Fibroblast of the aortic adventitia (primary cell): ENCODE measurements around the gene KRTAP10-2. TPM values are rescaled to one million over a fixed set of nuclear protein-coding genes. Genes with fewer than 3 reads are reported as not detected.
"Not testable (repeated sequence)": the region's sequence is repeated elsewhere in the genome, so short reads cannot be mapped to it uniquely, and the experiment has no call there.

Experiments used
- DNase-seq: peaks from one replicate; pipeline ENCODE4 v3.0.0-alpha.2; 2010; ENCODE audit warnings: low read depth
- H3K4me3 ChIP-seq: 2 replicates; pipeline ENCODE4 v1.5.1; 2011; ENCODE audit warnings: low read depth, mild to moderate bottlenecking, control low read depth, low read length, moderate library complexity
- total RNA-seq: library from RNA; depleted of rRNA; stranded (reverse); fragments of >200 nt; gene quantifications from 2 replicates; pipeline ENCODE4 v1.2.3, GENCODE V29; 2012; ENCODE audit warnings: low replicate concordance
- TF ChIP-seq, protein P1 (sequence below): IDR thresholded peaks from 2 replicates; pipeline ENCODE4 v1.5.1; 2011; ENCODE audit warnings: mild to moderate bottlenecking, low read length, control low read depth, inconsistent platforms; ENCODE audit not compliant: insufficient read depth

Gene KRTAP10-2
- total RNA-seq, 1 donor = not detected

DNA sequence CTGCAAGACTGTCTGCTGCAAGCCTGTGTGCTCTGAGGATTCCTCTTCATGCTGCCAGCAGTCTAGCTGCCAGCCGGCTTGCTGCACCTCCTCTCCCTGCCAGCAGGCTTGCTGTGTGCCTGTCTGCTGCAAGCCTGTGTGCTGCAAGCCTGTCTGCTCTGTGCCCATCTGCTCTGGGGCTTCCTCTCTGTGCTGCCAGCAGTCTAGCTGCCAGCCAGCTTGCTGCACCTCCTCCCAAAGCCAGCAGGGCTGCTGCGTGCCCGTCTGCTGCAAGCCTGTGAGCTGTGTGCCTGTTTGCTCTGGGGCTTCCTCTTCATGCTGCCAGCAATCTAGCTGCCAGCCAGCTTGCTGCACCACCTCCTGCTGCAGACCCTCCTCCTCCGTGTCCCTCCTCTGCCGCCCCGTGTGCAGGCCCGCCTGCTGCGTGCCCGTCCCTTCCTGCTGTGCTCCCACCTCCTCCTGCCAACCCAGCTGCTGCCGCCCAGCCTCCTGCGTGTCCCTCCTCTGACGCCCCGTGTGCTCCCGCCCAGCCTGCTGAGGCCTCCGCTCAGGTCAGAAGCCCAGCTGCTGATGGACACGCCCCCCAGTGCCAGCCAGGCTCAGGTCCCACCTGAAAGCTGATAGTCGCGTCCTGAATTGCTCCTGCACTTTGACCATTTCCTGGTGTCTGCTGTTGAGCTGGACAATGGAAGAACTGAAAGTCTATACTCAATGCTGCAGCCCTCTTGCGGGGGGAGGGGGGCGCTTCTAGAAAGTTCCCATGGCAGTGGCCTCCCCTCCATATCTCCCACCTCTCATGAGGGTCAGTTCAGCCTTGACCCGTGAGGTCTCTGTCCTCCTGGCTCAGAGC is 23.4 kb upstream of the KRTAP10-2 start:
- TF ChIP-seq, protein P1, sequence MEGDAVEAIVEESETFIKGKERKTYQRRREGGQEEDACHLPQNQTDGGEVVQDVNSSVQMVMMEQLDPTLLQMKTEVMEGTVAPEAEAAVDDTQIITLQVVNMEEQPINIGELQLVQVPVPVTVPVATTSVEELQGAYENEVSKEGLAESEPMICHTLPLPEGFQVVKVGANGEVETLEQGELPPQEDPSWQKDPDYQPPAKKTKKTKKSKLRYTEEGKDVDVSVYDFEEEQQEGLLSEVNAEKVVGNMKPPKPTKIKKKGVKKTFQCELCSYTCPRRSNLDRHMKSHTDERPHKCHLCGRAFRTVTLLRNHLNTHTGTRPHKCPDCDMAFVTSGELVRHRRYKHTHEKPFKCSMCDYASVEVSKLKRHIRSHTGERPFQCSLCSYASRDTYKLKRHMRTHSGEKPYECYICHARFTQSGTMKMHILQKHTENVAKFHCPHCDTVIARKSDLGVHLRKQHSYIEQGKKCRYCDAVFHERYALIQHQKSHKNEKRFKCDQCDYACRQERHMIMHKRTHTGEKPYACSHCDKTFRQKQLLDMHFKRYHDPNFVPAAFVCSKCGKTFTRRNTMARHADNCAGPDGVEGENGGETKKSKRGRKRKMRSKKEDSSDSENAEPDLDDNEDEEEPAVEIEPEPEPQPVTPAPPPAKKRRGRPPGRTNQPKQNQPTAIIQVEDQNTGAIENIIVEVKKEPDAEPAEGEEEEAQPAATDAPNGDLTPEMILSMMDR = no peak
- H3K4me3 ChIP-seq = no peak overlapping the region
- no peak for DNase-seq

- not testable (repeated sequence) for H3K4me3 ChIP-seq, DNase-seq
Measured at GRCh38 chr21:44573630-44574456, 22.5 kb upstream of the KRTAP10-2 start, which contains the start of gene KRTAP10-4. Gene KRTAP10-4 (plus strand): TSS chr21:44573729. CDS start chr21:44573759, 30 bp downstream.

DNA sequence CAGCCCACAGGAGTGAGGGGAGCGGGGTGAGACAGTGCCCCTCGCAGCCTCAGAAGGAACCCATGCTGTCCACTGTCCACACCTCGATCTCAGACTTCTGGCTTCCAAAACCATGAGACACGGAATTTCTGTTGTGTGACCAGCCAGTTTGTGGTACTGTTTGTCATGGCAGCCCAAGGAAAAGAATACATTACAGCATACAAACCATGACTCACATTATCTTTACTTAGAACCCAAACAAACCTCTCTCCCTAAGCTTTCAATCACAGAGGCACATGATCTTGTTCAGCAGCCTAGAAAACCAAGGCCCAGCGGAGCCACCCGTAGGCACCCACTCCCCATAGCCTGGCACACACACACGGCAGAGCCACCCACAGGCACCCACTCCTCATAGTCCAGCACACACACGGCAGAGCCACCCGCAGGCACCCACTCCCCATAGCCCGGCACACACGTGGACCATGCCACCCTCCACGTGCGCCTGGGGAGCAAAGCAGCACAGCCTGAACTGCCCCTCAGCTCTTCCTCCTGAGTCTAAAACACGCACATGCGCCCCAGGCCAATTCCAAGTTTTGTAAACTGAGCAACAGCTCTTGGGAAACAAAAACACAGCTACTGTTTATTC is 21.8 kb upstream of the KRTAP10-2 start:
- H3K4me3 ChIP-seq = no peak overlapping the region
- TF ChIP-seq, protein P1 = no peak
- no peak for DNase-seq

GRCh38 chr21:44571844-44572782 is 20.8 kb upstream of the KRTAP10-2 start:
- TF ChIP-seq, protein P1 = no peak
- no peak for DNase-seq
- no peak overlapping the region for H3K4me3 ChIP-seq

- TF ChIP-seq, protein P1 = no peak
- DNase-seq = no peak
- no peak overlapping the region for H3K4me3 ChIP-seq
Measured at GRCh38 chr21:44571296-44571695, 20.0 kb upstream of the KRTAP10-2 start.

DNA sequence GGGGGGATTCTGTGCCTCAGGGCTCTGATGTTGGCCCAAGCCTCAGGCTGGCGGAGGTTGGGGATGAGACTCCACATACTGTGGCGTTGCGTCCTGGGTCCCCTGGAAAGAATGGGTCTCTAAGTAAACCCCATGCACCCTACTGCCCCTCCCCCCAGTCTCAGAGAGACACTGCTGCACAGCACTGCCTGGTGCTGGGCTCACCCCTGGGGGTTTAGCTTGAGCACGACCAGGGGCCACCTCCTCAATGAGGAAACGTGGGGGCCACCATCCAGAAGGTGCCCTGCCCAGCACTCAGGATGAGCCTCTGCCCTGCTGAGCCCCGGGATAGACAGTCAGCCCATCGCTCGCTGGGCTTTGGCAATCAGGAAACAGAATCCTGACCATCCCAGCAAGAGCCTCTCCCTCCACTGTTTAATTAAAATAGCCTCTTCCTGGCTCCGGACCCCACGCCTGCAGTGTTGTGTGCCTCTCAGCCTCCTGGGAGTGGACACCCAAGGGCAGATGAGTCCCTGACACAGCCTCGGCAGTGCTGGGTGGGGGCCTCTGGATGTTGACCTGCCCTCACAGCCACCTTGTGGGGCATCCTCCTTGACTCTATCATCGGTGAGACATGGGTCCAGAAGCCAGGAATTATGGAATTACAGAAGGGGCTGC is 18.7 kb upstream of the KRTAP10-2 start:
- TF ChIP-seq, protein P1 = no peak
- no peak overlapping the region for H3K4me3 ChIP-seq
- DNase-seq = no peak
